ENCODE results near the gene NOC2L. TPM values are rescaled to one million over a fixed set of nuclear protein-coding genes. Genes with fewer than 3 reads are reported as not detected.
A peak's percentile ranks its signal among the peaks of the same experiment; 100 is the strongest.

NOC2L gene
- total and polyA plus RNA-seq, 12 donors = 38.3 to 64.8 (median 43.5) TPM

GRCh38 chr1:905071-905749 lies 53.8 kb downstream of the NOC2L start:
- 9 to 14% methylated on average over 49 of the region's 49 CpGs for WGBS, 2 donors
- peaks cover 0 to 38% (median 23%) of the 10 kb centered on the region in 7 donors for H3K27me3 ChIP-seq
- H3K4me1 ChIP-seq = peaks cover 3 to 36% (median 12%) of the 10 kb centered on the region in 9 donors
- no peaks in the 10 kb centered on the region for H3K9me3 ChIP-seq
- ATAC-seq = peak; percentile 42 to 87 (median 68)
- no peak for TF ChIP-seq CTCF (IDR thresholded peaks at IDR 0.05)
- H3K4me3 ChIP-seq = peak overlapping the region in 9 of 10 donors; percentile 30 to 54 (median 48)
- intact Hi-C loops (cut with DNase I) = loop anchor here in 4 of 10 donors (2.0 to 10.0 kb wide), 4 partner anchors 34 to 57 kb away; partner anchors contain the start of genes NOC2L (in 3 of the 4) and KLHL17 (in 1 of the 4)
- peak overlapping the region in 6 of 10 donors; percentile 26 to 60 (median 40) for H3K27ac ChIP-seq
- H3K36me3 ChIP-seq = no peaks in the 10 kb centered on the region
- DNase-seq = peak; percentile 68 to 72

GRCh38 chr1:904310-904950 lies 54.6 kb downstream of the NOC2L start:
- Histone ChIP-seq H3K9me3 (no peaks in the 10 kb centered on the region), H3K4me3 (peak overlapping the region in 9 of 10 donors; percentile 30 to 54 (median 48)), H3K27ac (peak overlapping the region in 3 of 10 donors; percentile 26 to 60 (median 31)), H3K36me3 (no peaks in the 10 kb centered on the region), H3K27me3 (peaks cover 0 to 38% (median 21%) of the 10 kb centered on the region in 7 donors), H3K4me1 (peaks cover 3 to 34% (median 11%) of the 10 kb centered on the region in 9 donors)
- WGBS, 2 donors = 0 to 8% methylated on average over 43 to 90 of the region's 91 CpGs
- TF ChIP-seq CTCF (IDR thresholded peaks at IDR 0.05) = peak; percentile 87 to 99 (median 92)
- intact Hi-C loops (cut with DNase I) = loop anchor here in 4 of 10 donors (2.0 to 10.0 kb wide), 3 partner anchors 33 to 50 kb away; partner anchors contain the start of gene NOC2L (in 2 of the 4)
- ATAC-seq (peak; percentile 66 to 93 (median 85)), DNase-seq (peak; percentile 68 to 85)

DNA sequence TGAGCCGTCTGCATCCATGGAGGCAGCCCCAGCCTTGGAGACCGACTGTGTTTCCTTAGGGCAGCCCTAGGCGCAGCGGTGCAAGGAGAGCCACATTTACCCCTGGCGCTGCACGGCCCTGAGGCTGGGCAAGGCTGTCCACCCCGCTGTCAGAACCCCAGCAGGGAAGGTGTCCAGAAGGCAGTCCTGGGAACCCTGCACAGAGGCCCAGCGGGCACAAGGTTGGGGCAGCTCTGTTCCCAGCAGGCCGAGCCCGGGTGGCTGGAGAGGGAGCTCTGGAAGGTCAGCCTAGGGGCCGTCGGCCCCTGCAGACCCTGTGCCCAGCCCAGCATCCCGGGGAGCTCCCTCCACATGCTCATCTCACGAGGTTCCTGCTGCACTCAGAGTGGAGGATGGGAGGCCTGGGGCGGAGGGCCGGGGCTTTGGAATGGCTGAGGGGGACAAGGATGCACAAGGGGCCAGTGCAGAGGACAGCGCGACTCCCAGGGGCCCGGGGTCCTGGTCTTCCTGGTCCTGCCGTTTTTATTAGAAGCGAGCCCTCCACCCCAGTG lies 55.3 kb downstream of the NOC2L start:
- ATAC-seq (peak in 2 of 8 donors; percentile 3 to 11), DNase-seq (peak in 1 of 2 donors; percentile 24)
- peaks cover 3 to 34% (median 11%) of the 10 kb centered on the region in 9 donors for H3K4me1 ChIP-seq
- no peak for TF ChIP-seq CTCF (IDR thresholded peaks at IDR 0.05)
- H3K4me3 ChIP-seq = peak overlapping the region in 9 of 10 donors; percentile 30 to 54 (median 48)
- 90% methylated on average over 21 of the region's 21 CpGs for WGBS, 2 donors
- H3K9me3 ChIP-seq = no peaks in the 10 kb centered on the region
- H3K27me3 ChIP-seq = peaks cover 0 to 43% (median 25%) of the 10 kb centered on the region in 7 donors
- intact Hi-C loops (cut with DNase I) = loop anchor here in 4 of 10 donors (2.0 to 10.0 kb wide), 3 partner anchors 34 to 51 kb away; partner anchors contain the start of gene NOC2L (in 2 of the 4)
- no peak overlapping the region for H3K27ac ChIP-seq
- H3K36me3 ChIP-seq = no peaks in the 10 kb centered on the region

DNA sequence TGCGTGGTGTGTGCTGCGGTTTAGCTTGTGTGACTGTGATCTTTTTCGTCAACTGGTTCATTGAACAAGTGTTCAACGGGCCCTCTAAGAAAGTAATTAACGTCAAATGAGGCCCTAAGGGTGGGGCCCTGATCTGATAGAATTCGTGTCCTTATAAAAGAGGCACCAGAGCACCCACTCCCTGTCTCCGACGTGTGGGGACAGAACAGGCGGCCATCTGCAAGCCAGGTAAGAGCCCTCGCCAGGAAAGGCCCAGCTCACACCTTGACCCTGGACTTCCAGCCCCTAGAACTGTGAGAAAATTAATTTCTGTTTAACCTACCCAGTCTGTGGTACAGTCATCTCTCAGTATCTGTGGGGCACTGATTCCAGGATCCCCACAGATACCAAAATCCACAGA lies 55.8 kb downstream of the NOC2L start:
- Histone ChIP-seq H3K27ac (no peak overlapping the region), H3K4me3 (no peak overlapping the region), H3K36me3 (no peaks in the 10 kb centered on the region), H3K4me1 (peaks cover 3 to 34% (median 11%) of the 10 kb centered on the region in 9 donors), H3K9me3 (no peaks in the 10 kb centered on the region), H3K27me3 (peaks cover 0 to 48% (median 30%) of the 10 kb centered on the region in 7 donors)
- DNase-seq (no peak), ATAC-seq (no peak)
- 93 to 95% methylated on average over 10 of the region's 10 CpGs for WGBS, 2 donors
- no peak for TF ChIP-seq CTCF (IDR thresholded peaks at IDR 0.05)
- intact Hi-C loops (cut with DNase I) = loop anchor here in 3 of 10 donors (5.0 to 10.0 kb wide), 2 partner anchors 34 to 51 kb away; partner anchors contain the start of gene NOC2L (in 2 of the 3)
